Right lung (tissue), 5 donors: ENCODE measurements around the gene LYPD3. TPM values are rescaled to one million over a fixed set of nuclear protein-coding genes. Genes with fewer than 3 reads are reported as not detected.

Experiments used
- DNase-seq, 2 donors: peaks; one replicate each; pipeline ENCODE4 v3.0.0-alpha.2; 2013
- polyA plus RNA-seq, 5 donors: library from polyadenylated mRNA; unstranded; fragments of 120-200 nt; gene quantifications; one replicate each; pipeline versions ENCODE4 v1.2.1 to v1.2.3, GENCODE V29; 2013; ENCODE audit warnings: inconsistent platforms in 1 of 5, low replicate concordance in 1 of 5; ENCODE audit not compliant: insufficient read length in 5 of 5, insufficient read depth in 1 of 5

Gene LYPD3
- polyA plus RNA-seq, 5 donors = 1.1 to 2.2 (median 1.4) TPM

GRCh38 chr19:43486412-43486811, 21.0 kb upstream of the LYPD3 start:
- no peak for DNase-seq

GRCh38 chr19:43485951-43486350, 20.5 kb upstream of the LYPD3 start:
- DNase-seq = no peak

- no peak for DNase-seq
These were observed 17.9 kb upstream of the LYPD3 start for GRCh38 chr19:43483281-43483680.

- DNase-seq = no peak
These were observed 16.8 kb upstream of the LYPD3 start for GRCh38 chr19:43482193-43482592.

- DNase-seq = no peak
These were observed 16.3 kb upstream of the LYPD3 start for GRCh38 chr19:43481701-43482100.

GRCh38 chr19:43480574-43480973, 15.2 kb upstream of the LYPD3 start:
- no peak for DNase-seq

GRCh38 chr19:43479961-43480561, 14.7 kb upstream of the LYPD3 start:
- DNase-seq = no peak

GRCh38 chr19:43479226-43479625, 13.8 kb upstream of the LYPD3 start:
- DNase-seq = no peak

- DNase-seq = no peak
These were observed 12.9 kb upstream of the LYPD3 start for GRCh38 chr19:43478323-43478722.

- no peak for DNase-seq
These were observed 11.2 kb upstream of the LYPD3 start for GRCh38 chr19:43476606-43477005.

GRCh38 chr19:43474986-43475705, 9.7 kb upstream of the LYPD3 start:
- DNase-seq = peak; percentile 85 to 89

- DNase-seq = no peak
These were observed 9.1 kb upstream of the LYPD3 start for GRCh38 chr19:43474487-43474886.

- DNase-seq = no peak
These were observed 5.7 kb upstream of the LYPD3 start for GRCh38 chr19:43471091-43471490.

- no peak for DNase-seq
These were observed 4.9 kb upstream of the LYPD3 start for GRCh38 chr19:43470288-43470687.

GRCh38 chr19:43469160-43469480, 3.7 kb upstream of the LYPD3 start:
- no peak for DNase-seq

- no peak for DNase-seq
These were observed 3.1 kb upstream of the LYPD3 start for GRCh38 chr19:43468354-43469159.

- no peak for DNase-seq
These were observed 2.3 kb upstream of the LYPD3 start for GRCh38 chr19:43467730-43468129.

GRCh38 chr19:43467276-43467675, 1.9 kb upstream of the LYPD3 start:
- DNase-seq = no peak

GRCh38 chr19:43466793-43467192, 1.4 kb upstream of the LYPD3 start:
- DNase-seq = no peak

GRCh38 chr19:43464134-43464775, 1.2 kb downstream of the LYPD3 start:
- DNase-seq = no peak

GRCh38 chr19:43463381-43464133, 1.9 kb downstream of the LYPD3 start:
- peak; percentile 88 to 89 for DNase-seq
